Measurements from ENCODE around the gene SMYD3.
"Not testable (repeated sequence)": the region's sequence is repeated elsewhere in the genome, so short reads cannot be mapped to it uniquely, and the experiment has no call there.

SMYD3 gene

DNA sequence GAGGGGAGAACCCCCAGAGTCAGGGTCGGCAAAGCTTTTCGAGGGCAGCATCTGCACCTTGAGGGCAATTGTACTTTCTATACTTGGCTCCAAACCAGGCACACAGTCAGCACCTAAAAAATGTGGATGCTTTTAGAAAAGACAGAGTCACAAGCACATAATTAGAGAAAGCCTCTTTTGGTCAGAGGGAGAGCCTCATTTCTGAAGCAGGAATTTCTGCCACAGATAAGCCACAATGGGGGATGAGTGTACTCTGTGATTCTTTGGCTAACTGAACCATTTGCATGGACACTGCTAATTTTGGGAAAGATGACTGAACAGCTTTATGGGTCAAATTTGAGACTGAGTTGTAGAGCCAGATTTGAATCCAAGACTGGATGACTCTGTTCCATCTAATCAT, 716.6 kb downstream of the SMYD3 start:
- Mint-ChIP-seq H3K4me1 (ENCODE audit: low read depth) (no peaks in the 10 kb centered on the region), H3K9me3 (no peaks in the 10 kb centered on the region), H3K27me3 (ENCODE audit: low read depth) (no peaks in the 10 kb centered on the region), H3K36me3 (ENCODE audit: low read depth) (no peaks in the 10 kb centered on the region), H3K27ac (no peak overlapping the region), H3K4me3 (no peak overlapping the region)

DNA sequence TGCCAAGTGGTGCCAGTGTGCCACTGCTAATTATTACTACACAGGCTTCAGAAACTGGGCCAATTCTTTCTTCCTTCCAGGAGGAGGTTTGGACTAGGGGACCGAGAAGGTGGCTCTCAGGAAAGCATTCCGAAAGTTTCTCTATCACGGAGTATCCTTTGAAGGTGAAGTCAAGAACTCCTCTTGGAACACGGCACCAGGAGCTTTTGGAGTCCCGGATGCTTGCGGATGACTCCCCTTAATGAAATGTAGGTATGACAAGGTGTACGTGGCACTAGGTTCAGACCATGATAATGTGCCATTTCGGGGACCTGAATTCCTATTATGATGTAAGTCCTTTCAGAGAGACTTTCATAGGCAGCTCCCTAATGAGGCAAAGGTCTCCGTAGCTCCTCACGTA, 718.2 kb downstream of the SMYD3 start:
- H3K4me3 Mint-ChIP-seq: no peak overlapping the region
- H3K36me3 Mint-ChIP-seq (ENCODE audit: low read depth): no peaks in the 10 kb centered on the region
- no peaks in the 10 kb centered on the region for H3K27me3 Mint-ChIP-seq (ENCODE audit: low read depth)
- no peaks in the 10 kb centered on the region for H3K9me3 Mint-ChIP-seq
- no peaks in the 10 kb centered on the region for H3K4me1 Mint-ChIP-seq (ENCODE audit: low read depth)
- H3K27ac Mint-ChIP-seq: no peak overlapping the region

DNA sequence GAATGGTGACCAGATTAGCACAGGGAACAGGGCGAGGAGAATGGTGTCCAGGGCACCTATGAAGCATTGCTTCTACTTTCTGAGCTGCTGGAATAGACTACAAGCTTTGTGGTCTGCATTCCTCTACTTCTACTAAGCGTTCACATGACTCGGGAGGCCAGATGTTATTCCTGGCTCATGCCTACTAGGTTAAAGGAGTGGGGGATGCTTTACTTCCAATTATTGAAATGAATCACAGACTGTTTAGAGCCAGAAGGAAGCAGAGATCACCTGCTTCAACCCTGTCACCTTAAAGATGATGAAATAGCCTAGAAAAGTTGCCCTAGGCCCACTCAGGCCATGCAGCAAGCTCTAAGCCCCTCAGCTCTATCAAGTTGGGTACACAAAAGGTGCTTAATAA, 718.8 kb downstream of the SMYD3 start:
- no peak overlapping the region for H3K27ac Mint-ChIP-seq

DNA sequence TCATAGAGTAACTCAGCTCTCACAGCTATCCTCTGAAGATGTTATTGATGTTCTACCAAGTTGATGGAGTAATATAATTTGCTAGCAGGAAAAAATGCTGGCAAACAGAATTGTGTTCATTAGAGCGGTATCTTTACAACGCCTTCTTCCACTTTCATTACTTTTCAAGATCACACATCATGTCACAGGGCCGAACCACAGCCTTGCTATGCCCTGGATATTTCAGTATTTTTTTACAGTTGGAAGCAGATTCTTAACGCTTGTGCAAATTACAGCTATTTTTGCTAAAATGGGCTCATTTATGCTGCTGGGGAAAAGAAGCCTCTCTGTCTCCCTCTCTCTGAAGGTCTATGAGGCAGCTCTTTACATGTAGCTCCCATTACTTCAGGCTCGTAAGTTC, 720.1 kb downstream of the SMYD3 start:
- no peak overlapping the region for H3K27ac Mint-ChIP-seq
- no peaks in the 10 kb centered on the region for H3K27me3 Mint-ChIP-seq (ENCODE audit: low read depth)
- no peaks in the 10 kb centered on the region for H3K4me1 Mint-ChIP-seq (ENCODE audit: low read depth)
- no peaks in the 10 kb centered on the region for H3K36me3 Mint-ChIP-seq (ENCODE audit: low read depth)
- H3K9me3 Mint-ChIP-seq: no peaks in the 10 kb centered on the region
- no peak overlapping the region for H3K4me3 Mint-ChIP-seq

More for the DNA sequence above, 718.8 kb downstream of the SMYD3 start:
- Mint-ChIP-seq H3K4me3 (no peak overlapping the region), H3K9me3 (no peaks in the 10 kb centered on the region), H3K27me3 (ENCODE audit: low read depth) (no peaks in the 10 kb centered on the region), H3K36me3 (ENCODE audit: low read depth) (no peaks in the 10 kb centered on the region), H3K4me1 (ENCODE audit: low read depth) (no peaks in the 10 kb centered on the region)

DNA sequence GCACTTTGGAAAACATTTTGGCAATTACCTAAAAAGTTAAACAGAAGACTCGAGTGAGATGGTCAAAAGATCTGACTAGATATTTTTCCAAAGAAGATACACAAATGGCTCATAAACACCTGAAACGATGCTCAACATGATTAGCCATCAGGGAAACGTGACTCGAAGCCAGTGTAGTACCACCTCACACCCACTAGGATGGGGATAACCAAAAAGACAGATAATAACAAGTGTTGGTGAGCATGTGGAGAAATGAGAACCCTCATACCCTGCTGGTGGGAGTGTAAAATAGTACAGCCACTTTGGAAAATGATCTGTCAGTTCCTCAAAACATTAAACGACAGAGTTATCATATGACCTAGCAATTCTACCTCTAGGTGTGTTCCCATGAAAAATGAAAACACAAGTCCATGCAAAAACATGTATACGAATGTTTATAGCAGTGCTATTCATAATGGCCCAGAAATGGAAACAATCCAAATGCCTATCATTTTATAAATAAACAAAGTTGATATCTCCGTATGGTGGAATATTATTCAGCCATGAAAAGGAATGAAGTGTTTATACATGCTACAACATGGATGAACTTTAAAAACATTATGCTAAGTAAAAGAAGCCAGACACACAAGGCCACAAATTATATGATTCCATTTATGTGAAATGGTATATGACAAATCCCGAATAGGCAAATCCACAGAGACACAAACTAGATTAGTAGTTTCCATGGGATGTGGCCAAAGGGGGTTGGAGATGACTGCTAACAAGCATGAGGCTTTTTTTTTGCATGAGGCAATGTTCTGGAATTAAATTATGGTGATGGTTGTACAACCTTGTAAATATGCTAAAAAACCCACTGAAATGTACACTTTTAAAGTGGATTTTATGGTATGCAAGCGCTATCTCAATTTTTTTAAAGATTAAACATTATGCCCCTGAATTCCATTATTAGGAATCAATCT, 727.0 kb downstream of the SMYD3 start:
- Mint-ChIP-seq H3K4me1 (ENCODE audit: low read depth) (no peaks in the 10 kb centered on the region), H3K4me3 (no peak overlapping the region), H3K27me3 (ENCODE audit: low read depth) (no peaks in the 10 kb centered on the region), H3K36me3 (ENCODE audit: low read depth) (no peaks in the 10 kb centered on the region), H3K9me3 (peaks cover 7% of the 10 kb centered on the region), H3K27ac (no peak overlapping the region)

DNA sequence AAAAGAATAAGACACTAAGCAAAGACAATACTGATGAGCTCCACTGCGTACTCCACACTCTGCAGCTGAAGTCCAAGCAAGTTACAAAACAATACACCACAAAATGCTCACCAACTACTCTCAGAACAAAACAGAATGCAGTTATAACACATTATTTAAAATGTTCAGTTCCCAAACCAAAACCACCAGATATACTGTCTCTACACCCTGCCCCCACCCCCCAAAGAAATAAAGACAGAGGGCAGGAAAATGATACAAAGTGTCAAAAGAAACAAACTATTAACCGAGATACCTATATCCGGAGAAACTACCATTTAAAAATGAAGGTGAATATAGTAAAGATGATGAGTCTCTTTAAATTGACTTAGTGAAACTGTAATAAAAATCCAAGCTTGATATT, 729.3 kb downstream of the SMYD3 start:
- H3K4me3 Mint-ChIP-seq: no peak overlapping the region
- H3K4me1 Mint-ChIP-seq (ENCODE audit: low read depth): no peaks in the 10 kb centered on the region
- H3K27me3 Mint-ChIP-seq (ENCODE audit: low read depth): no peaks in the 10 kb centered on the region
- no peaks in the 10 kb centered on the region for H3K36me3 Mint-ChIP-seq (ENCODE audit: low read depth)
- no peak overlapping the region for H3K27ac Mint-ChIP-seq
- peaks cover 7% of the 10 kb centered on the region for H3K9me3 Mint-ChIP-seq

DNA sequence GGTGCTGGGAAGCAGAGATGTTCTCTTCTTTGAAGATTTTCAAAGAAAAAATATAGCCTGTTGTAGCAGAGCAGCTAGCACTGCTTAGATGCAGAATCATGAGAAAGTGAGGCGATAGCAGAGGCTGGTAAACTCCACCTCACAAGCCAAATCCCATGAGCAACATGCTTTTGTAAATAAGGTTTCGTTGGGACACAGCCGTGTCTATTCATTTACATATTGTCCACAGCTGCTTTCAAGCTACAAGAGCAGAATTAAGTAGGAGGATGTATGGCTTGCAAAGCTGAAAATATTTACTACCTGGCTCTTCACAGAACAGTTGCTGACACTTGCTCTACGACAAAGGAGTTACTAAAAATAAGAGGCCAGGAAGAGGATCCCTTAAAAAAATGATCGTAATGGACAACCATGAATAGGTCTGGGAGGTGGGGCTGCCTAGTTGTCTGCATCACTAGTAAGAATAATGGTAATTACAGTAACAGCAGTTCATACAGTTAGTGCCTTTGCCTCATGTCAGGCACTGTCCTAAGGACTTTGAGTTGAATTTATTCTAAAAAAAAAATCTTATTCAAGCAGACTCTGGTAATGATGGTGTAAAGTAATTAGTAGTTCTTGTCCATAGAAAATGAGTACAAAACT, 730.3 kb downstream of the SMYD3 start:
- Mint-ChIP-seq H3K9me3 (peaks cover 7% of the 10 kb centered on the region), H3K36me3 (ENCODE audit: low read depth) (no peaks in the 10 kb centered on the region), H3K27me3 (ENCODE audit: low read depth) (no peaks in the 10 kb centered on the region), H3K27ac (no peak overlapping the region), H3K4me3 (no peak overlapping the region), H3K4me1 (ENCODE audit: low read depth) (no peaks in the 10 kb centered on the region)

DNA sequence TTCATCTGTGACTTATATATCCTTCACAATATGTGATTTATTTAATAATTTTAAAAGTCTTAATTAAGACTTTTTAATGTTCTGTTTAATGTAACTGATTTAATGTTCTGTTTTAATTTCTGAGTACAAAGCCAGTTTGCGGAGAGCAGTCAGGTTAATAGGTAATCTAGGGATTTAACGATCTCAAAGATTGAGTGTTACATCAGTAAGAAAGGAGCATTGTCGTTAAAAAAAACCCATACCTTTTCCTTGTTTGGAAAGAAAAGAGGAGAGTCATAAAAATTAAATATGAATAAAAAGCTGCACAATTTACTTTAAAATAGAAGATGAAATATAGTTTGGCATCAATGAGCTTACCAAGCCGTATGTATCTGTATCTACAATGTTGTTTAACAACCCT, 730.9 kb downstream of the SMYD3 start:
- Mint-ChIP-seq H3K4me1 (ENCODE audit: low read depth) (no peaks in the 10 kb centered on the region), H3K9me3 (peaks cover 7% of the 10 kb centered on the region), H3K4me3 (no peak overlapping the region), H3K36me3 (ENCODE audit: low read depth) (no peaks in the 10 kb centered on the region), H3K27ac (no peak overlapping the region), H3K27me3 (ENCODE audit: low read depth) (no peaks in the 10 kb centered on the region)

DNA sequence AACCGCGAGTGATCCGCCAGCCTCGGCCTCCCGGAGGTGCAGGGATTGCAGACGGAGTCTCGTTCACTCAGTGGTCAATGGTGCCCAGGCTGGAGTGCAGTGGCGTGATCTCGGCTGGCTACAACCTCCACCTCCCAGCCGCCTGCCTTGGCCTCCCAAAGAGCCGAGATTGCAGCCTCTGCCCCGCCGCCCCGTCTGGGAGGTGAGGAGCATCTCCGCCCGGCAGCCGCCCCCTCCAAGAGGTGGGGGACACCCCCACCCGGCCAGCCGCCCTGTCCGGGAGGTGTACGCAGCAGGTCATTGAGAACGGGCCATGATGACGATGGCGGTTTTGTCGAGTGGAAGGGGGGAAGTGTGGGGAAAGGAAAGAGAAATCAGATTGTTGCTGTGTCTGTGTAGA, 732.1 kb downstream of the SMYD3 start:
- not testable (repeated sequence) for H3K4me3 Mint-ChIP-seq; H3K27me3 Mint-ChIP-seq (ENCODE audit: low read depth); H3K36me3 Mint-ChIP-seq (ENCODE audit: low read depth); H3K4me1 Mint-ChIP-seq (ENCODE audit: low read depth); H3K9me3 Mint-ChIP-seq; H3K27ac Mint-ChIP-seq

DNA sequence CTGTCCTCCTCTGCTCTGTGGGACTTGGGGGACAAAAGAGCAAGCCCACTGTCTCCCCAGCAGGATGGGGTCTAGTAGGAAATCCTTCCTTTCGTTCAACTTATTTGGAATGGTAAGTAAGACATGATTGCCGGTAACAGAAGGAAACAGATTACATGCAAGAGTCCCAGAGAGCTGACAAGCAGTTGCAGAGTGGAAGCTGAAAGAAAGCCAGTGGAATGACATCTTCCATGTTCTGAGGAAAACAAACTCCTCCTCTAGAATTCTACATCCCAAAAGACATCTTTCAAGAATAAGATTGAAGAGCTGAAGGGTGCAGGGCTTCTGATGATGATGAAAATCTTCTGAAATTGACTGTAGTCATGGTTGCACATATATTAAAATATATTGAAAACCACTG, 732.9 kb downstream of the SMYD3 start:
- H3K9me3 Mint-ChIP-seq: no peaks in the 10 kb centered on the region
- H3K27ac Mint-ChIP-seq: no peak overlapping the region
- H3K36me3 Mint-ChIP-seq (ENCODE audit: low read depth): no peaks in the 10 kb centered on the region
- H3K4me3 Mint-ChIP-seq: no peak overlapping the region
- no peaks in the 10 kb centered on the region for H3K27me3 Mint-ChIP-seq (ENCODE audit: low read depth)
- H3K4me1 Mint-ChIP-seq (ENCODE audit: low read depth): no peaks in the 10 kb centered on the region

DNA sequence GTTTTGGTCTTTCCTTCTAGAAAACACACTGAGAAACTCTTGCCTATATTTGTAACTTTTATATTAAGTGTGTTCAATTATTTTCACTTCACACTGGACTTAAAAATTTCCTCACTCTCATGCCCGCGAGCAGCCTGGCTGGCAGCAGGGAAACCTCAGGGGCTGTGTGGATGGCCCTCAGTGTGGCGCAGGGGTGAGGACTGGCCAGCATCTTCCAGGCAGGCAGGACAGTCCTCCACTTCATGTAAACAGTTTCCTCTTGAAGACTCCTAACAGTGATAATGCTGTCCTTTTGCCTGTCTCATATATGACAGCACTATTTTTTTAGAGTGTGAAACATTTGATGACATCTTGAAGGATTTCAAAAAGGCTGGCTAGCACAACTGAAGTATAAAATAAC, 733.7 kb downstream of the SMYD3 start:
- Mint-ChIP-seq H3K27ac (no peak overlapping the region), H3K27me3 (ENCODE audit: low read depth) (no peaks in the 10 kb centered on the region), H3K9me3 (no peaks in the 10 kb centered on the region), H3K36me3 (ENCODE audit: low read depth) (no peaks in the 10 kb centered on the region), H3K4me1 (ENCODE audit: low read depth) (no peaks in the 10 kb centered on the region), H3K4me3 (no peak overlapping the region)

DNA sequence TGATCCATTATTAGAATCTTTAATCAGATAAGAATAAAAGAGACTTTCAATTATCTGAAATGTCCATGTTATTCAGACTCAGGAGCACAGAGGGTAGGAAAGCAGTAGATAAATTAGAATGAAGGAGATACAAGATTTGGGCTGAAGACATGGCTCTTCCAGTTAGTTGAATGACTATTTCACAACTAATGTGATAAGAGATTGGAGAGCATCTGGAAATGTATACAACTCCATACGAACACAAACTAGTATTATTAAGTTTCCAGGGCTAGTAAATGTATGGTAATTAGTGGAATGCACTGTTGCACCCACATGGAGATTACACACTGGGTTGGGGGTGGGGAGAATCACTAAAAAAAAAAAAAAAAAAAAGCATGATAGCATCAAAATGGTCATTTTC, 734.3 kb downstream of the SMYD3 start:
- H3K27ac Mint-ChIP-seq: no peak overlapping the region
- no peaks in the 10 kb centered on the region for H3K36me3 Mint-ChIP-seq (ENCODE audit: low read depth)
- no peaks in the 10 kb centered on the region for H3K27me3 Mint-ChIP-seq (ENCODE audit: low read depth)

DNA sequence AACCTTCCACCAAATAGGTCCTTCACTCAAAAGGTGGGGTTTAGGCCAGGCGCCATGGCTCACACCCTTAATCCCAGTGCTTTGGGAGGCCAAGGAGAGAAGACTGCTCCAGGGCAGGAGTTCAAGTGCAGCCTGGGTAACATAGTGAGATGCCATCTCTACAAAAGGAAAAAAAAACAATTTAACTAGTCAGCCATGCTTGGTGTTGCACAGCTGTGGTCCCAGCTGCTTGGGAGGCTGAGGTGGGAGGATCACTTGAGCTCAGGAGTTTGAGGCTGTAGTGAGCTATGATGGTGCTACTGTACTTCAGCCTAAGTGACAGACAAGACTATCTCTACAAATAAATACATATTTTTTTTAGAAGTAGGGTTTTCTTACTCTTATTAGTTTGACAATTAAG, 734.8 kb downstream of the SMYD3 start:
- H3K9me3 Mint-ChIP-seq: no peaks in the 10 kb centered on the region

More for the DNA sequence above, 734.3 kb downstream of the SMYD3 start:
- Mint-ChIP-seq H3K4me1 (ENCODE audit: low read depth) (no peaks in the 10 kb centered on the region), H3K9me3 (no peaks in the 10 kb centered on the region), H3K4me3 (no peak overlapping the region)

DNA sequence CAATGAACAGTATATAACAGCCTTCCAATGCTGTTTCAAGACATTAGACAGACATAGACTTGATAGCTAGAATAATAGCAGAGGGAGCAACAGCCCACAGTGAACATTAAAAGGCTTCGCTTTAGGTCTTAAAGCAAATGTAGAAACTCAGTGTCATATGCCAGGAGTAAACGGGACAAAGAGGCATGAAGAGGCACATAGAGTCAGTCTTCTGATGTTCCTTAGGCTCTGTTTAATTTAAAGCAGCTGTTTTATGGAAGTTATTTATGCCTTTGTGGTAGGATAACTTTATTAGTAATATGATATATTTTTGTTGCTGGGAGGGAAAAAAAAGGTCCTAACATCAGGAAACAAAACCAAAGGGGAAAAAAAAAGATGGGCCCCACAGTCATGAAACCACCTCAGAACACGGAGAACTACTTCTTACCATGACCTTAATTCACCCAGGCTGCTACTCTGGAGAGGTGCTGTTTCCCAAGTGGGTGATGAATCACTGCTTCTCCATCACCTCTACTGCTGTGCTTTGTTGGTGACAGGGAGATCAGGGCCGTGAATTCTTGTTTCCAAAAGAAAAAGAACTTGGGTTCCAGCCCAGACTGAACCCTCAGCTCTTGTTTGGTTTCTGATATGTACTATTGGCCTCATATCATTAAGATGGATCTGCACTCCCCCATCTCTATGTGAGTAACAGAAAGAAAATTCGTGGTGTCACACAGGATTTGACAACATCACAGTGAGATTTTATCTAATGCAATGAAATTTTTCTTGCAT, 735.4 kb downstream of the SMYD3 start:
- Mint-ChIP-seq H3K27ac (no peak overlapping the region), H3K27me3 (ENCODE audit: low read depth) (no peaks in the 10 kb centered on the region), H3K4me1 (ENCODE audit: low read depth) (no peaks in the 10 kb centered on the region), H3K4me3 (no peak overlapping the region), H3K36me3 (ENCODE audit: low read depth) (no peaks in the 10 kb centered on the region), H3K9me3 (no peaks in the 10 kb centered on the region)

More for the DNA sequence above, 734.8 kb downstream of the SMYD3 start:
- Mint-ChIP-seq H3K27me3 (ENCODE audit: low read depth) (no peaks in the 10 kb centered on the region), H3K36me3 (ENCODE audit: low read depth) (no peaks in the 10 kb centered on the region), H3K27ac (no peak overlapping the region), H3K4me3 (no peak overlapping the region), H3K4me1 (ENCODE audit: low read depth) (no peaks in the 10 kb centered on the region)

DNA sequence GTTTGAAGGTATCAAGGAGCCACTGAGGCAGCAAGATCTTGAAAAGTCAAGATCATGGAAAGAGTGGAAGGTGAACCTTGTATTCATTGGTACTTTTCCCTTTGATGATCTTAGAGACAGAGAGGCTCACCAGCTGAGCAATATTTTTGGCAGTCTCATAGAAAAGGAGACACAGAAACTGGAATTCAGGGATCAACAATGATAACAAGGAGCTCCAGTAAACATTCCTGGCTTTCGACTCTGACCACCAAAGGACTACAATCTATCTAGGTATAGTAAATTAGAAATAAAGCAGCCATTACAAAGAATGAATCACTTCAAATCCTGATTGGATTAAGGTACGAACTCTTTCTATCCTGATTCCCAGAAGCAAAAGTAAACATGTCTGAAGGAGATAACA, 736.9 kb downstream of the SMYD3 start:
- H3K4me3 Mint-ChIP-seq: no peak overlapping the region
- no peaks in the 10 kb centered on the region for H3K4me1 Mint-ChIP-seq (ENCODE audit: low read depth)
- H3K27ac Mint-ChIP-seq: no peak overlapping the region
- no peaks in the 10 kb centered on the region for H3K9me3 Mint-ChIP-seq
- H3K36me3 Mint-ChIP-seq (ENCODE audit: low read depth): no peaks in the 10 kb centered on the region
- H3K27me3 Mint-ChIP-seq (ENCODE audit: low read depth): no peaks in the 10 kb centered on the region
